HG03045 (cell line): ENCODE measurements around the gene DNAJB8.

Experiments used
- ATAC-seq: cut with Tn5 transposase; IDR thresholded peaks from one replicate; pipeline ENCODE4 v1.9.1; 2021; ENCODE audit warnings: mild to moderate bottlenecking, moderate library complexity; ENCODE audit not compliant: unreplicated experiment

The DNAJB8 gene

DNA sequence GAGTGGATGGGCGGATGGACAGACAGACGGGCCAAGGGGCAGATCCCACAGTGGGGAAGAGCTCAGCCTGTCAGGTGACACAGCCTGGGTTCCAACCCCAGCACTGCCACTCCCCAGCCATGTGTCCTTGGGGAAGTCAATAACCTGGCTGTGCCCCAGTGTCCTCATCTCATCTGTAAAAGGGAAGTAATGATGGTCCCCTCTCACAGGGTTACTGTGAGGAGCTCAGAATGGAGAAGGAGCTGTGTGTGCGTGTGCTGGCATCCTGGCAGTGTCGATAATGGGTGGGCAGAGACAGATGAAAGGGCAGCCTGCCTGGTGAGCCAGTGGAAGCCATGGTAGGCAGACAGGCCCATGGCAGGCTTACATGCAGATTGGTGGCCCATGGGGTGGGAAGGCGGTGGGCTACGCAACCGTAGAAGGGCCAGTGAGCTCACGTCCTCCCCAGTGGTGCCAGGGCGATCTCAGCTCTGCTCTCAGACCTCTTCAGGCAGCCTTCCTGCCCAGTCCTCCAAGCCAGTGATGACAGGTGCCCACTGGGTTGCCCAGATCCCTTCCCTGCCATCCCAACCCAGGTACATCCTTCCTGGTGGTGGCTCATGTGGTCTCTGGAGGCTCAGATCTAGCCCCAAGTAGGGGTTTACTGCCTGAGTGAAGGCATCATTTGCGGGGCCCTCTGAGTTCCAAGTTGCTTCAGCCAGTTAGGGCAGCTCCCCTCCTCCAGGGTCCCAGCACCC, 2.3 kb upstream of the DNAJB8 start:
- ATAC-seq = no peak

DNA sequence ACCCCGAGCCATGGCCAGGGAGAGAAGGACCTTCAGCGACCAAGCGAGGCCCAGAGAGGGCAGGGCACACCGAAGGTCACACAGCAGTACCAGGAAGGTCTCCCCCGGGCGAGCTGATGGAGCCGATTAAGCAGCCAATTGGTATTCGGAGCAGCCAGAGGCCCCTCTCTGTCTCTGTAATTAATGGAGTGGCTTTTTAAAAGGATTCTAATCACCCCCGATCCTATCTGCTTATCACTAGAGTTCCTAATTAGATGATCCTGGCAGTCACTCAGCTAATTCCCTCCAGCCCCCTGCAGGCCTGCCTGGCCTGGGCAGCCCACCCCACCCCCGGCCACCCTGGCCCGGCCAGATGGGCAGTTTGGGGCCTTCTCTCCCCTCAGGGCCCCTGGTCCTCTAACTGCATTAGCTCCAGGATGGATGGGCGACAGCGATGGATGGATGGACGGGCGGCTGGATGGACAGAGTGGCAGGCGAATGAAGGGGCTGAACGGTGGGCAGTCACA, 1.6 kb upstream of the DNAJB8 start:
- ATAC-seq = no peak

- ATAC-seq = no peak
These were observed 2.0 kb downstream of the DNAJB8 start for GRCh38 chr3:128464702-128465101.

DNA sequence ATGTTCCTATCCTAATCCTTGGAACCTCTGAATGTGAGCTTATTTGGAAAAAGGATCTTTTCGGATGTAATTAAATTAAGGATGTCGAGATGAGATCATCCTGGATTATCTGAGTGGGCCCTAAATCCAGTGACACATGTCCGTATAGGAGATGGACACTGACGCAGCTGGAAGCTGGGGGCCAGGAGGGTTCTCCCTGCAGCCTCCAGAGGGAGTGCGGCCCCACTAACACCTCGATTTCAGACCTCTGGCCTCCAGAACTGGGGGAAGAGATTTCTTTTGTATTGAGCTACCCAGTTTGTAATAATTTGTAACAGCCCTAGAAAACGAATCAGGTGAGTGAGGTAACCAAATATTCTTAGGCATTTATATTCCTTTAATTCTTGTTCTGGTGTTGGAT, 2.5 kb downstream of the DNAJB8 start:
- ATAC-seq = no peak

DNA sequence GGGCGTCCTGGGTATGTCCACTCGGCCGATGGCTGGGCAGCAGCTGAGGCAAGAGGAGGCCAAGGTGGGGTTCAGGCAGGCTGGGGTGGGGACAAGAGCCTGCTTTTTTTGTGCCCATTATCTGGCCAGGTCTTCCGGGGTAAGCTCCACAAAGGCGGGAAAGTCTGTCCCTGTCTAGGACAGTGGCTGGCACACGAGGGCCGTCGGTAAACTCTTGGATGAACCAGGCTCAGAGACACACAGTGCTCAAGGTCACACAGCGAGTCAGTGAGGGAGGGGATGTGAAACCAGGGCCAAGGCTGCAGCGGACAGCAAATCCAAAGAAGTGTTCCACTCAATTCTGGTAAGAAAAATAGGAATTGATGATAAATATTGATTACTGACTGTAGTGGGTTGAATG, 2.9 kb downstream of the DNAJB8 start:
- ATAC-seq = no peak

- no peak for ATAC-seq
These were observed 3.3 kb downstream of the DNAJB8 start for GRCh38 chr3:128463354-128463753.

- no peak for ATAC-seq
These were observed 3.8 kb downstream of the DNAJB8 start for GRCh38 chr3:128462931-128463330.

- ATAC-seq = no peak
These were observed 4.3 kb downstream of the DNAJB8 start for GRCh38 chr3:128462341-128462910.

DNA sequence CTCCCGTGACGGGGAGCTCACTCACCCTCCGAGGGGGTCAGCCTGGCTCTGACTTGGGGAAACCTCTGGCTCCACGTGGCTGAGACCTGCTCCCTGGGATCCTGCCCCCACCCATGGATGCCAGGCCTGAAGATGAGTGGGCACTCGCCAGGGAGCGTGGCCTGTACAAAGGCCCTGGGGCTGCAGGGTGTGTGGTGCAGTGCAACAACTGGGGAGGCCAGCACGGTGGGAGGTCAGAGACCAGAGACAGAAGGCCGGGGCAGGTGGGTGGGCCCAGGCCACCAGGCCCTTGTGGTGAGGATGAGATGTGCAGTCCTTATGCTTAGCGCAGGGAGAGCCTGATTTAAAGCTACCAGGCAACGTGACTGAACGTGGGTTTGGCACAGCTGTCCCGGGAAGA, 5.0 kb downstream of the DNAJB8 start:
- no peak for ATAC-seq

DNA sequence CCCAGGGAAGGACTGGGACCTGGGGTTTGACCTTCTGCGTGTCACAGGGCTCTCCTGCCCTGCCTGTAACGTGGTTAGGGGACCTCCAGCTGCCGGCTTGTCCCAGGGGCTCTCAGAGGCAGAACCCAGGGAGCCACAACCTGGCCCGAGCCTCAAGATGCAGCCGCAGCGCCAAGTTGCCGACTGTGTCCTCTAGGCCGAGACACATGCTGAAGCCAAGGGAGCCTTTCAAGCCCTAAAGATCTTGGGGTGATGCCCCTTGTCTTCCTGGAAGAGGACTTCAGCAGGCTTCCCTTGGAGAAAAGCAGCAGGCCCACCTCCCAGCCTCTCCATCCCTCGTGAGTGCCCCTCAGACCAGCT, 7.2 kb downstream of the DNAJB8 start:
- ATAC-seq = no peak

DNA sequence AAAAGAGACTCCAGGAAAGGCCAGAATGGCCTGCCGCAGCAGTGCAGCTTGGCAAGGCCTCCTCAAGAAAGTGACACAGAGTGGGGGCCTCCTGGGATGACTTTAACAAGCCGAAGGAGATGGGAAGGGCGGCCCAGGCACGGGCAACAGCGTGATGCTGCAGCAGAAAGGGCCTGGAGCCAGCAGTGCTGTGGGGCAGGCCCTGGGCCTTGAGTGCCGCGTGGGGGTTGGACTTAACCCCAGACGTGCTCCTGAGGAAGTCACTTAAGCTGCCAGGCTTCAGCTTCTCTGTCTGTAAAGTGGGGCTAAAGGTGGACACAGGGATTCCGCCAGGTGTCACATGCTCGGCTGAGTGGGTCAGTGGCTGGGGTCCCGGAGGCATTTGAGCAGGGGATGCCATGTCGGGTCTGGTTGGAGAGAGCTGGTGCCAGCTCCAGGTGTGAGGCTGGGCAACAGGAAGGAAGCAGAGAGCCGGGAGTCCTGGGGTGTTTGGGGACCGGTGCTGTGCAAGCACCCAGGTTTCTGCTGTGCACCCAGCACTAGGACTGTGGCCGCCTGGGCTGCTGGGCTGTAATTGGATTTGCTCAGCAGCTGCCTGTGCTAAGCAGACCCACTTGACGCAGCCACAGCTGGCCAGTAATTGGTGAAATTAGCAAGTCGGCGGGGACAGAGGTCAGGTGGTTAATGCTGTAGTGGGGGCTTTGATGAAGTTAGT, 7.8 kb downstream of the DNAJB8 start:
- no peak for ATAC-seq

- no peak for ATAC-seq
These were observed 8.8 kb downstream of the DNAJB8 start for GRCh38 chr3:128457937-128458336.

DNA sequence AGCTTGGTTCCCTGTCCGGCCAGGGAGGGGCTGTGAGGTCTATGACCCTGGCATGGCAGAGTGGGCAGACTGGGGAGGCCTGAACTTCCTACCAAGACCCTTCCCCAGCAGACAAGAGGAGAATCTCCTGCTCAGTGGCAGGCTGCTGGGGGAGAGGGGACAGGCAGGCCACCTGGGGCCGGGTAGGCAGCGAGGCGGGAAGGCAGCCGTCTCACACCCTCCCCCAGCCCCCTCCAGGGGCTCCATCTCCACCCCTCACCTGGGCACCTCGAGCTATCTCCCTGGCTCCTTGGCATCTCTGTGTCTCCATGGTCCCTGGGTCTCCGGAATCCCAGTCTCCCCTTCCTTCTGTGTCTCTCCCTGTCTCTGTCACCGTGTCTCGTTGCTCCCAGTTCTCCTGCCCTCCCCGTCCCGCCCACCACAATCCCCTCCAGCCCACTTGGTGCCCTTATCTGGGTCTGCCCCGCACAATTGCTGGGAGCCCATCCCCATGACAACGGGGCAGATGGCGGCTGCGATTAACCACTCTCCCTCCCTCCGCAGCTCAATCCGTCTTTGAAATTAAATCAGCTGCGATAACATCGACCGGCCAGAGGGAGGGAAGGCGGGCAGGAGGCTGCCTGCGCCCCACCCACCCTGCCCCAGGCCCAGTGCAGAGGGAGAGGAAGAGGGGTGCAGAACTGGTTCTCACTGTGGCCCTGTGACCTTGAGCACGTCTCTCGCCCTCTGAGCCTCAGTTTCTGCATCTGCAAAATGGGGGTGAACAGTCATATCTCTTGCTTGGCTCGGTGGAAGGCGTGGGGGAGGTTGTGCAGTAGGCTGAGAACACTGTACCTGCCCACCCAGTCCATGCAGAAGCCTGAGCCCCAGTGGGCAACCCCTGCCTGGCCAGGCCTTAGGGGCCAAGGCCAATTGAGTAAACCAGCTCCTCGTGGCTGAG, 9.6 kb downstream of the DNAJB8 start:
- no peak for ATAC-seq

DNA sequence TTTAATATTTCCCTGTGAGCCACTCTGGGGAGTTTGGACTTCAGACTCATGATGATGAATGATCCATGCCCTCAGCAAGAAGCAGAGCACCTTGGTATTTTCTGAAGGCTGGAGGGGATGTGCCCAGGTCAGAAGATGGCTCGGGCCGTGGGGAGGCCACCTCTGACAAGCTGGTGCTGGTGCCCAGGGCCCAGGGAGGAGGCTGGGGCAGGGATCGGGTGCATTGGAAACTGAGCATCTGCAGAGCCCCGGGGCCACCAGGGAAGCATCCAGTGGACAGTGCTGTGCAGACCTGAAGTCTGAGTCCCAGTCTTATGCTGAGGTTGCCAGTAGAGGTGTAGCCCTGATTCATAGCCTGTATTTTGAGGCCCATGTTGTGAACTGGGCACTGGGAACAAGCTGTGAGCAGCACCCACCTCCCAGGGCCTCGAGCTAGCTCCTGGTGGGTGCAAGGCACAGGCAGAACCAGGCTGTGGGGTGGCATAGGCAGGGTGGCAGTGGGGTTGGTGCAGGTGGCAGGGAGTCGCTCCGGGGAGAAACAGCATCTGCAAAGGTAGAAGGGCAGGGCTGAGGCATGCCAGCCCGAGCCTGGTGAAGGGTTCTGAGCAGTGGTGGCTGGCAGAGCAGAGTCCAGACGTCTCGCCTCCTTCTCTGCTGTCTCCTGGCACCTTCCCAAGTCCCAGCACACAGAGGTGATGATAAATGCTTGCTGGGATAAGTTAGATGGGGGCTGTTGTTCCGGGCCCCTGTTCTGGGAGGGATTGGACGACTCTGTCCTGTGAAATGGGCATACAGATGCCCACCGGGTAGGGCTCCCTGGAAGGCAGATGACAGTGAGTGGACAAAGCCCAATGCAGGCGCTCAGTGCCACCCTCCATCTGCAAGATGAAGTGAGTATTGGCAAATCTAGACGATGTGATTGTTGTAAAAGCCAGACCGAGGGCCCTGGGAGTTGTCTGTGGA, 10.6 kb downstream of the DNAJB8 start:
- no peak for ATAC-seq

DNA sequence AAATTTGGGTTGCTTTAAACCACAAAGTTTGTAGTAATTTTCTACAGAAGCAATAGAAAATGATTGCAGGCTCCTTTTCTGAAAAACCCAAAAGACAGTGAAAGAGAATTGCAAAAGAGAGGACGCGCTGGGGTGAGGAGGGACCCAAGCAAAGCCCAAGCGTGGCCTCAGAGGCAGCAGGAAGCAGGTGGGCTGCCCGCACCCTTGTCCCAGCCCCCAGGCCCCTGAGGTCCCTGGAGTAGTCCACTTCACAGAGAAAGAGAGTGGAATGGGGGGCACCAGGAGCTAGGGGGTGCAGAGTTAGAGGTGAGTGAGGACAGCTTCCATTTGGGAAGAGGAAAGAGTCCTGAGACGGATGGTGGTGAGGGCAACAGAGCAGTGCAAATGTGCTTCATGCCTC, 11.6 kb downstream of the DNAJB8 start:
- ATAC-seq = no peak

- ATAC-seq = no peak
These were observed 12.4 kb downstream of the DNAJB8 start for GRCh38 chr3:128454310-128454618.

- ATAC-seq = no peak
These were observed 13.0 kb downstream of the DNAJB8 start for GRCh38 chr3:128453501-128454309.

GRCh38 chr3:128452678-128453275, 13.9 kb downstream of the DNAJB8 start:
- ATAC-seq = no peak

DNA sequence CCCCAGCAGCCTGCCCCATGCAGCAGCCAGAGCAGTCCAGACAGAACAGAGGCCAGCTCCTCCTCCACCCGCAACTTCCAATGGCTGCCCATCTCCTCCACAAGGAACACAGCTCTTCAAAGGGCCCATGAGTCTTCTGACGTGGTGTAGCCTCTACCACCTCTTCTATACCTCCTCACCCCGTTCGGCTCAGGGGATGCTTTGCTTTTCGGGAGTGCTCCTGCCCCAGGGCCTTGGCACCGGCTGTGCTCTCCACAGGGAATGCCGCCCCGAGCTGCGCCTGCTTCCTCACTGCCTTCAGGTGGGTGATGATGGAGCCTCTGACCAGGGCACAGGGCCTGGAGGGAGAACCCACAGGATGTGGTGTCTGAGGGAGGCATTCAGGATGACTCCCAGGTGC, 14.6 kb downstream of the DNAJB8 start:
- ATAC-seq = no peak
